ENCODE measurements around the gene UFSP2. TPM values are rescaled to one million over a fixed set of nuclear protein-coding genes. Genes with fewer than 3 reads are reported as not detected.

The UFSP2 gene
- total and polyA plus RNA-seq, 4 donors: 12.2 to 17.2 (median 14.7) TPM

DNA sequence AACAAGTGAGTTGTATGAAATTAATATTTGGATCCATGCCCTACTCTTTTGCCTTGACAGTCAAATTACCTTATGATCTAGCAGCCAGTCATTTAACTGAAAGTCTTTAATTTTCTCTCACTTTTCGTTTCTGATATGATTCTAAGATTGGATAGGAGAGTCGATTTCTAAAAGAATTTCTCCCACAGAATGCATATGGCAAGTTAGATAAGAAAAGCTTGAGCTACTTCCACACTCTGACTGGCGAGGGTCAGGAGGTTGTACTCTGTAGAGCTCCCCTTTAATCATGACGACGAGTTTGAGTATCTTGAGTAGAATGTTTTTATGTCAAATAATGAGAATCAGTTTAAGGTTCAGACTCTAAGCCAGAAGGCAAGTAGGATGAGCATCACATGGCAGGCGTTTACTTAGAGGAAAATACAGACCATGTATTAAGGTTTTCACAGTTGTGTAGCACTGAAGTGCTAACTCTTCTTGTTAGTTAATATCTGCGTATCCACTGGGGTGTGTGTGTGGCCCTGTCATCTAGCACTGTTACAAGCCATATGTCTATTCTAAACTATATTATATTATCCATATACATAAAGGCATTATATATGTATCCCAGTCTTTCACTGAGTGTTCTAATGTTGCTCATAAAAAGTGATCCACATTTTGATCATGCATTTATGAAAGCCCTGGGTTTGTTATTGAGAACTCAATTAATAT lies 67.9 kb downstream of the UFSP2 start:
- Histone ChIP-seq H3K9ac (ENCODE audit: low read depth in 1 of 2, low read length in 2 of 2) (no peak overlapping the region), H3K4me3 (ENCODE audit: low read depth in 1 of 3, low read length in 3 of 3) (no peak overlapping the region), H3K36me3 (ENCODE audit: control insufficient read depth in 4 of 4, insufficient read depth in 3 of 4, low read depth in 1 of 4, low read length in 3 of 4) (peaks cover 0 to 8% (median 2%) of the 10 kb centered on the region in 4 donors), H3K4me1 (ENCODE audit: control insufficient read depth in 4 of 4, insufficient read depth in 4 of 4, low read length in 3 of 4) (peaks cover 4 to 10% (median 8%) of the 10 kb centered on the region in 4 donors), H3K27ac (ENCODE audit: low read depth in 1 of 2, low read length in 2 of 2) (no peak overlapping the region), H3K27me3 (ENCODE audit: control insufficient read depth in 4 of 4, insufficient read depth in 4 of 4, low read length in 3 of 4) (no peaks in the 10 kb centered on the region), H3K9me3 (ENCODE audit: control insufficient read depth in 4 of 4, low read length in 3 of 4) (no peaks in the 10 kb centered on the region)
- WGBS: 91% methylated on average over 7 of the region's 7 CpGs
- DNase-seq (ENCODE audit: low spot score): no peak
- no peak for TF ChIP-seq EGR1 (IDR thresholded peaks at IDR 0.05; ENCODE audit: low read depth in 2 of 2)

DNA sequence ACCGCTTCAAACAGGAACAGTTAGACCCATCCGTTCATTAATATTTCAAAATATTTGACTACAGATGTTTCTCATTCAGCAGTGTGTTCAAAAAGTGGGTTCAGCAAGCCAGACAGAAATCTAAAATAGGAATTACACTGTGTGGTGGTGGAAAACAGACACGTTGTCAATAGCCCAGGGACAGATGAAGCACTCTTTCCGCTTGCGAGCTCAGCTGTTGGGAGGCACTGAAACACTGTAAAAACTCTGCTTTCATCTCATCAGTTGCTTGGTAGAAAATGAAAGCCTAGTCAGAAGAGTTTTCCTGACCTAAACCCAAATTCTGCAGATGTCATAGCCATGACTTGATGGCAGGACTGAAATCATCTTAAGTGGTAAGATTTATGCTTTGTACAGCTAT lies 68.6 kb downstream of the UFSP2 start:
- Histone ChIP-seq H3K9me3 (ENCODE audit: control insufficient read depth in 4 of 4, low read length in 3 of 4) (no peaks in the 10 kb centered on the region), H3K4me3 (ENCODE audit: low read depth in 1 of 3, low read length in 3 of 3) (no peak overlapping the region), H3K4me1 (ENCODE audit: control insufficient read depth in 4 of 4, insufficient read depth in 4 of 4, low read length in 3 of 4) (peaks cover 0 to 5% (median 3%) of the 10 kb centered on the region in 4 donors), H3K36me3 (ENCODE audit: control insufficient read depth in 4 of 4, insufficient read depth in 3 of 4, low read depth in 1 of 4, low read length in 3 of 4) (peaks cover 0 to 8% (median 2%) of the 10 kb centered on the region in 4 donors), H3K9ac (ENCODE audit: low read depth in 1 of 2, low read length in 2 of 2) (no peak overlapping the region), H3K27ac (ENCODE audit: low read depth in 1 of 2, low read length in 2 of 2) (no peak overlapping the region), H3K27me3 (ENCODE audit: control insufficient read depth in 4 of 4, insufficient read depth in 4 of 4, low read length in 3 of 4) (no peaks in the 10 kb centered on the region)
- TF ChIP-seq, protein P1, sequence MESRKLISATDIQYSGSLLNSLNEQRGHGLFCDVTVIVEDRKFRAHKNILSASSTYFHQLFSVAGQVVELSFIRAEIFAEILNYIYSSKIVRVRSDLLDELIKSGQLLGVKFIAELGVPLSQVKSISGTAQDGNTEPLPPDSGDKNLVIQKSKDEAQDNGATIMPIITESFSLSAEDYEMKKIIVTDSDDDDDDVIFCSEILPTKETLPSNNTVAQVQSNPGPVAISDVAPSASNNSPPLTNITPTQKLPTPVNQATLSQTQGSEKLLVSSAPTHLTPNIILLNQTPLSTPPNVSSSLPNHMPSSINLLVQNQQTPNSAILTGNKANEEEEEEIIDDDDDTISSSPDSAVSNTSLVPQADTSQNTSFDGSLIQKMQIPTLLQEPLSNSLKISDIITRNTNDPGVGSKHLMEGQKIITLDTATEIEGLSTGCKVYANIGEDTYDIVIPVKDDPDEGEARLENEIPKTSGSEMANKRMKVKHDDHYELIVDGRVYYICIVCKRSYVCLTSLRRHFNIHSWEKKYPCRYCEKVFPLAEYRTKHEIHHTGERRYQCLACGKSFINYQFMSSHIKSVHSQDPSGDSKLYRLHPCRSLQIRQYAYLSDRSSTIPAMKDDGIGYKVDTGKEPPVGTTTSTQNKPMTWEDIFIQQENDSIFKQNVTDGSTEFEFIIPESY (IDR thresholded peaks at IDR 0.05): no peak
- TF ChIP-seq RXRA (IDR thresholded peaks at IDR 0.05) (no peak), EGR1 (IDR thresholded peaks at IDR 0.05; ENCODE audit: low read depth in 2 of 2) (no peak), NR2F2 (IDR thresholded peaks at IDR 0.05) (no peak), YY1 (IDR thresholded peaks at IDR 0.05) (no peak)
- TF ChIP-seq, protein P2, sequence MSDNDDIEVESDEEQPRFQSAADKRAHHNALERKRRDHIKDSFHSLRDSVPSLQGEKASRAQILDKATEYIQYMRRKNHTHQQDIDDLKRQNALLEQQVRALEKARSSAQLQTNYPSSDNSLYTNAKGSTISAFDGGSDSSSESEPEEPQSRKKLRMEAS (IDR thresholded peaks at IDR 0.05): no peak
- TF ChIP-seq, protein P3, sequence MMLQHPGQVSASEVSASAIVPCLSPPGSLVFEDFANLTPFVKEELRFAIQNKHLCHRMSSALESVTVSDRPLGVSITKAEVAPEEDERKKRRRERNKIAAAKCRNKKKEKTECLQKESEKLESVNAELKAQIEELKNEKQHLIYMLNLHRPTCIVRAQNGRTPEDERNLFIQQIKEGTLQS (IDR thresholded peaks at IDR 0.05): no peak
- DNase-seq (ENCODE audit: low spot score): no peak
- 97% methylated on average over 5 of the region's 5 CpGs for WGBS

DNA sequence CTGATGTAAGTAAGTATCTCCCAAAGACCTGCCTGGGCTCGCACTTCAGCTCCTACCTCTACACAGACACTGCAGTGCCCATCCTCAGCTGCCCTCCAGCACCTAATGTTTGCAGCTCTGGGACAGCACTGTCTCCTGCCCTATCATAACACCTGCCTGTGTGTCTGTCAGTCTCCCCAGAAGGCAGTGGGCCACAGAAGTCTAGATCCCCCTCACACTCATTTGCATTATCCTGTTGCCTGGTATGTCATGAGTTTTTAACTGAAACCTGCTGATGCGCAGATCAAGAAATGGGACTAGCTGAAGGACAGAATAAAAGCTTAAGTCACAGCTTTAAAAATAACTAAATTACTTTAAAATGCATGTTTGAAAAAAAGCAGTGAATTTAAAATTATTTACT lies 73.0 kb downstream of the UFSP2 start:
- H3K27ac ChIP-seq (ENCODE audit: low read depth in 1 of 2, low read length in 2 of 2): no peak overlapping the region
- peaks cover 0 to 8% (median 2%) of the 10 kb centered on the region in 4 donors for H3K36me3 ChIP-seq (ENCODE audit: control insufficient read depth in 4 of 4, insufficient read depth in 3 of 4, low read depth in 1 of 4, low read length in 3 of 4)
- no peaks in the 10 kb centered on the region for H3K27me3 ChIP-seq (ENCODE audit: control insufficient read depth in 4 of 4, insufficient read depth in 4 of 4, low read length in 3 of 4)
- DNase-seq (ENCODE audit: low spot score): no peak
- 96% methylated on average over 2 of the region's 2 CpGs for WGBS
- no peak overlapping the region for H3K9ac ChIP-seq (ENCODE audit: low read depth in 1 of 2, low read length in 2 of 2)
- TF ChIP-seq, protein P2 (IDR thresholded peaks at IDR 0.05): no peak
- TF ChIP-seq FOXA1 (IDR thresholded peaks at IDR 0.05) (no peak), RAD21 (IDR thresholded peaks at IDR 0.05) (no peak), YY1 (IDR thresholded peaks at IDR 0.05) (no peak), HNF4G (IDR thresholded peaks at IDR 0.05) (no peak), NR2F2 (IDR thresholded peaks at IDR 0.05) (no peak)
- TF ChIP-seq, protein P4, sequence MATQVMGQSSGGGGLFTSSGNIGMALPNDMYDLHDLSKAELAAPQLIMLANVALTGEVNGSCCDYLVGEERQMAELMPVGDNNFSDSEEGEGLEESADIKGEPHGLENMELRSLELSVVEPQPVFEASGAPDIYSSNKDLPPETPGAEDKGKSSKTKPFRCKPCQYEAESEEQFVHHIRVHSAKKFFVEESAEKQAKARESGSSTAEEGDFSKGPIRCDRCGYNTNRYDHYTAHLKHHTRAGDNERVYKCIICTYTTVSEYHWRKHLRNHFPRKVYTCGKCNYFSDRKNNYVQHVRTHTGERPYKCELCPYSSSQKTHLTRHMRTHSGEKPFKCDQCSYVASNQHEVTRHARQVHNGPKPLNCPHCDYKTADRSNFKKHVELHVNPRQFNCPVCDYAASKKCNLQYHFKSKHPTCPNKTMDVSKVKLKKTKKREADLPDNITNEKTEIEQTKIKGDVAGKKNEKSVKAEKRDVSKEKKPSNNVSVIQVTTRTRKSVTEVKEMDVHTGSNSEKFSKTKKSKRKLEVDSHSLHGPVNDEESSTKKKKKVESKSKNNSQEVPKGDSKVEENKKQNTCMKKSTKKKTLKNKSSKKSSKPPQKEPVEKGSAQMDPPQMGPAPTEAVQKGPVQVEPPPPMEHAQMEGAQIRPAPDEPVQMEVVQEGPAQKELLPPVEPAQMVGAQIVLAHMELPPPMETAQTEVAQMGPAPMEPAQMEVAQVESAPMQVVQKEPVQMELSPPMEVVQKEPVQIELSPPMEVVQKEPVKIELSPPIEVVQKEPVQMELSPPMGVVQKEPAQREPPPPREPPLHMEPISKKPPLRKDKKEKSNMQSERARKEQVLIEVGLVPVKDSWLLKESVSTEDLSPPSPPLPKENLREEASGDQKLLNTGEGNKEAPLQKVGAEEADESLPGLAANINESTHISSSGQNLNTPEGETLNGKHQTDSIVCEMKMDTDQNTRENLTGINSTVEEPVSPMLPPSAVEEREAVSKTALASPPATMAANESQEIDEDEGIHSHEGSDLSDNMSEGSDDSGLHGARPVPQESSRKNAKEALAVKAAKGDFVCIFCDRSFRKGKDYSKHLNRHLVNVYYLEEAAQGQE (IDR thresholded peaks at IDR 0.05): no peak
- no peaks in the 10 kb centered on the region for H3K9me3 ChIP-seq (ENCODE audit: control insufficient read depth in 4 of 4, low read length in 3 of 4)
- H3K4me1 ChIP-seq (ENCODE audit: control insufficient read depth in 4 of 4, insufficient read depth in 4 of 4, low read length in 3 of 4): no peaks in the 10 kb centered on the region
- no peak overlapping the region for H3K4me3 ChIP-seq (ENCODE audit: low read depth in 1 of 3, low read length in 3 of 3)

Measured in liver (tissue), 9 donors.